Measurements from ENCODE around the gene RPS15. TPM values are rescaled to one million over a fixed set of nuclear protein-coding genes. Genes with fewer than 3 reads are reported as not detected.

RPS15 gene
- total RNA-seq, 1 donor: 318 TPM

- peak; percentile 93 for DNase-seq (ENCODE audit: insufficient read length, low spot score, missing footprints)
- no peak for TF ChIP-seq CTCF (IDR thresholded peaks at IDR 0.05; ENCODE audit: extremely low read depth, low read depth, low read length)
- Histone ChIP-seq H4K20me1 (ENCODE audit: insufficient read depth, low read length) (peaks cover 5% of the 10 kb centered on the region), H3K4me3 (ENCODE audit: insufficient read depth, low read length) (no peak overlapping the region), H3K4me2 (ENCODE audit: insufficient read depth, low read length) (peak overlapping the region; percentile 18), H3K79me2 (ENCODE audit: insufficient read depth, low read length) (no peaks in the 10 kb centered on the region), H3K4me1 (ENCODE audit: insufficient read depth, low read length) (peaks cover 17% of the 10 kb centered on the region), H3K27me3 (ENCODE audit: insufficient read depth, low read length) (no peaks in the 10 kb centered on the region), H3K36me3 (ENCODE audit: insufficient read depth, low read length) (no peaks in the 10 kb centered on the region), H2AFZ (ENCODE audit: low read length) (peak overlapping the region; percentile 29), H3K9me3 (ENCODE audit: low read depth, low read length) (no peaks in the 10 kb centered on the region), H3K27ac (ENCODE audit: low read depth, low read length) (no peak overlapping the region)
Measured at GRCh38 chr19:1402411-1403070, 35.7 kb upstream of the RPS15 start.

GRCh38 chr19:1406774-1407527 lies 31.2 kb upstream of the RPS15 start:
- peaks cover 37% of the 10 kb centered on the region for H3K4me1 ChIP-seq (ENCODE audit: insufficient read depth, low read length)
- DNase-seq (ENCODE audit: insufficient read length, low spot score, missing footprints): peak; percentile 100
- TF ChIP-seq CTCF (IDR thresholded peaks at IDR 0.05; ENCODE audit: extremely low read depth, low read depth, low read length): peak; percentile 13
- no peaks in the 10 kb centered on the region for H3K36me3 ChIP-seq (ENCODE audit: insufficient read depth, low read length)
- peak overlapping the region; percentile 85 for H3K4me3 ChIP-seq (ENCODE audit: insufficient read depth, low read length)
- no peaks in the 10 kb centered on the region for H3K9me3 ChIP-seq (ENCODE audit: low read depth, low read length)
- peak overlapping the region; percentile 79 for H2AFZ ChIP-seq (ENCODE audit: low read length)
- peak overlapping the region; percentile 82 for H3K4me2 ChIP-seq (ENCODE audit: insufficient read depth, low read length)
- peaks cover 42% of the 10 kb centered on the region for H3K79me2 ChIP-seq (ENCODE audit: insufficient read depth, low read length)
- peak overlapping the region; percentile 61 for H3K27ac ChIP-seq (ENCODE audit: low read depth, low read length)
- no peaks in the 10 kb centered on the region for H3K27me3 ChIP-seq (ENCODE audit: insufficient read depth, low read length)
- H4K20me1 ChIP-seq (ENCODE audit: insufficient read depth, low read length): peaks cover 34% of the 10 kb centered on the region

- no peaks in the 10 kb centered on the region for H3K36me3 ChIP-seq (ENCODE audit: insufficient read depth, low read length)
- H2AFZ ChIP-seq (ENCODE audit: low read length): peak within 1 kb of the TSS; percentile 79
- no peak for TF ChIP-seq CTCF (IDR thresholded peaks at IDR 0.05; ENCODE audit: extremely low read depth, low read depth, low read length)
- no peaks in the 10 kb centered on the region for H3K9me3 ChIP-seq (ENCODE audit: low read depth, low read length)
- no peaks in the 10 kb centered on the region for H3K27me3 ChIP-seq (ENCODE audit: insufficient read depth, low read length)
- H3K79me2 ChIP-seq (ENCODE audit: insufficient read depth, low read length): peaks cover 49% of the 10 kb centered on the region
- peaks cover 38% of the 10 kb centered on the region for H3K4me1 ChIP-seq (ENCODE audit: insufficient read depth, low read length)
- peaks cover 42% of the 10 kb centered on the region for H4K20me1 ChIP-seq (ENCODE audit: insufficient read depth, low read length)
- peak within 1 kb of the TSS; percentile 97 for H3K4me2 ChIP-seq (ENCODE audit: insufficient read depth, low read length)
- peak; percentile 88 for DNase-seq (ENCODE audit: insufficient read length, low spot score, missing footprints)
- peak within 1 kb of the TSS; percentile 85 for H3K4me3 ChIP-seq (ENCODE audit: insufficient read depth, low read length)
- H3K27ac ChIP-seq (ENCODE audit: low read depth, low read length): peak within 1 kb of the TSS; percentile 78
Measured at GRCh38 chr19:1407528-1408299, 30.5 kb upstream of the RPS15 start, which contains the start of gene DAZAP1. DAZAP1 (plus strand) TSS chr19:1407586; CDS start chr19:1407774, 188 bp downstream.
